Liver (tissue), 9 donors: Measurements from ENCODE around the gene MT1A. TPM values are rescaled to one million over a fixed set of nuclear protein-coding genes. Genes with fewer than 3 reads are reported as not detected.

ENCODE experiments used
- DNase-seq: peaks from one replicate; pipeline ENCODE4 v3.0.0-alpha.2; 2017; ENCODE audit warnings: low spot score
- H3K27ac ChIP-seq, 2 donors: one replicate each; pipeline ENCODE4 v1.7.0; 2013; ENCODE audit warnings: inconsistent platforms in 2 of 2, low read length in 2 of 2, control low read depth in 1 of 2, low read depth in 1 of 2, mild to moderate bottlenecking in 1 of 2
- H3K27me3 ChIP-seq, 4 donors: one replicate each; pipeline versions ENCODE4 v1.6.1 to v1.7.0; 2013; ENCODE audit warnings: low read length in 3 of 4, inconsistent platforms in 1 of 4, mild to moderate bottlenecking in 1 of 4, moderate library complexity in 1 of 4; ENCODE audit not compliant: control insufficient read depth in 4 of 4, insufficient read depth in 4 of 4
- H3K36me3 ChIP-seq, 4 donors: one replicate each; pipeline versions ENCODE4 v1.6.1 to v1.7.0; 2013; ENCODE audit warnings: low read length in 3 of 4, mild to moderate bottlenecking in 3 of 4, low read depth in 1 of 4, moderate library complexity in 1 of 4; ENCODE audit not compliant: control insufficient read depth in 4 of 4, insufficient read depth in 3 of 4
- H3K4me1 ChIP-seq, 4 donors: one replicate each; pipeline versions ENCODE4 v1.6.1 to v1.7.0; 2013; ENCODE audit warnings: low read length in 3 of 4, mild to moderate bottlenecking in 3 of 4, moderate library complexity in 1 of 4; ENCODE audit not compliant: control insufficient read depth in 4 of 4, insufficient read depth in 4 of 4
- H3K4me3 ChIP-seq, 3 donors: one replicate each; pipeline versions ENCODE4 v1.6.1 to v1.7.0; 2013; ENCODE audit warnings: low read length in 3 of 3, control low read depth in 1 of 3, low read depth in 1 of 3, mild to moderate bottlenecking in 1 of 3
- H3K9ac ChIP-seq, 2 donors: one replicate each; pipeline ENCODE4 v1.7.0; 2013; ENCODE audit warnings: low read length in 2 of 2, mild to moderate bottlenecking in 2 of 2, moderate library complexity in 2 of 2, control low read depth in 1 of 2, low read depth in 1 of 2
- H3K9me3 ChIP-seq, 4 donors: one replicate each; pipeline versions ENCODE4 v1.6.1 to v1.7.0; 2013; ENCODE audit warnings: low read length in 3 of 4; ENCODE audit not compliant: control insufficient read depth in 4 of 4
- ATF3 ChIP-seq: IDR thresholded peaks from 2 replicates; pipeline ENCODE4 v1.6.1; 2016; ENCODE audit warnings: antibody characterized with exemption
- CTCF ChIP-seq: fragments of 150-350 bp; IDR thresholded peaks from 2 replicates; pipeline ENCODE4 v1.5.1; 2017; ENCODE audit warnings: improper control_type of control experiment, low read depth, low read length; ENCODE audit not compliant: missing input control
- EGR1 ChIP-seq, 2 donors: IDR thresholded peaks; 2 replicates each; pipeline ENCODE4 v1.6.1; 2016 to 2018; ENCODE audit warnings: antibody characterized with exemption in 2 of 2, low read depth in 2 of 2
- FOXA1 ChIP-seq: IDR thresholded peaks from 2 replicates; pipeline ENCODE4 v1.6.1; 2016; ENCODE audit warnings: antibody characterized with exemption
- FOXA2 ChIP-seq: IDR thresholded peaks from 2 replicates; pipeline ENCODE4 v1.6.1; 2016; ENCODE audit warnings: antibody characterized with exemption
- GABPA ChIP-seq, 2 donors: IDR thresholded peaks in 1 of 2; conservative IDR thresholded peaks in 1 of 2; 2 replicates each; pipeline ENCODE4 v1.6.1; 2016; ENCODE audit warnings: antibody characterized with exemption in 2 of 2, mild to moderate bottlenecking in 1 of 2, moderate library complexity in 1 of 2
- HNF4A ChIP-seq, 2 donors: conservative IDR thresholded peaks; 2 replicates each; pipeline ENCODE4 v1.6.1; 2016; ENCODE audit warnings: antibody characterized with exemption in 2 of 2, mild to moderate bottlenecking in 2 of 2
- HNF4G ChIP-seq: IDR thresholded peaks from 2 replicates; pipeline ENCODE4 v1.6.1; 2016; ENCODE audit warnings: antibody characterized with exemption
- JUND ChIP-seq, 2 donors: IDR thresholded peaks; 2 replicates each; pipeline ENCODE4 v1.6.1; 2016; ENCODE audit warnings: antibody characterized with exemption in 2 of 2
- MAX ChIP-seq: IDR thresholded peaks from 2 replicates; pipeline ENCODE4 v1.6.1; 2016; ENCODE audit warnings: antibody characterized with exemption
- NR2F2 ChIP-seq: IDR thresholded peaks from 2 replicates; pipeline ENCODE4 v1.6.1; 2016; ENCODE audit warnings: antibody characterized with exemption
- RAD21 ChIP-seq, 2 donors: IDR thresholded peaks; 2 replicates each; pipeline ENCODE4 v1.6.1; 2016; ENCODE audit warnings: antibody characterized with exemption in 2 of 2, mild to moderate bottlenecking in 2 of 2
- REST ChIP-seq: IDR thresholded peaks from 2 replicates; pipeline ENCODE4 v1.6.1; 2016; ENCODE audit warnings: antibody characterized with exemption, mild to moderate bottlenecking
- RXRA ChIP-seq, 2 donors: IDR thresholded peaks; 2 replicates each; pipeline ENCODE4 v1.6.1; 2017 to 2018; ENCODE audit warnings: antibody characterized with exemption in 2 of 2, mild to moderate bottlenecking in 1 of 2
- SP1 ChIP-seq: IDR thresholded peaks from 2 replicates; pipeline ENCODE4 v1.6.1; 2018; ENCODE audit warnings: antibody characterized with exemption, mild to moderate bottlenecking
- TAF1 ChIP-seq: conservative IDR thresholded peaks from 2 replicates; pipeline ENCODE4 v1.6.1; 2016; ENCODE audit warnings: antibody characterized with exemption, mild to moderate bottlenecking
- YY1 ChIP-seq: IDR thresholded peaks from 2 replicates; pipeline ENCODE4 v1.6.1; 2016; ENCODE audit warnings: antibody characterized with exemption, mild to moderate bottlenecking
- ZBTB33 ChIP-seq: IDR thresholded peaks from 2 replicates; pipeline ENCODE4 v1.6.1; 2016; ENCODE audit warnings: antibody characterized with exemption
- WGBS: extraction: QIAGEN DNeasy Blood & Tissue Kit; methylation state at CpG from one replicate; pipeline ENCODE4 v1.1.7; 2013; 5-methylcytosine and 5-hydroxymethylcytosine counted together
- polyA plus RNA-seq, 2 donors: library from polyadenylated mRNA; stranded (reverse) in 1 of 2; unstranded in 1 of 2; fragments of 200-250 nt in 1 of 2; fragments of >200 nt in 1 of 2; fragmentation: Nextera tagmentation in 1 of 2; extraction: Ambion mirVana in 1 of 2; gene quantifications; one replicate each; pipeline versions ENCODE4 v1.2.1 to v1.2.3, GENCODE V29; 2013 to 2015
- total RNA-seq, 2 donors: library from RNA; depleted of rRNA; stranded (reverse); fragments of >200 nt; gene quantifications; one replicate each; pipeline ENCODE4 v1.2.3, GENCODE V29; 2014
- donor health status: healthy.
- donor health status: healthy.
- donor health status: healthy.
- donor health status: healthy.
- donor health status: healthy.

Gene MT1A
- total and polyA plus RNA-seq, 4 donors, result 10.1 to 511 (median 74.6) TPM

- Histone ChIP-seq H3K27me3 (no peaks in the 10 kb centered on the region), H3K4me3 (peak within 1 kb of the TSS; percentile 19 to 97 (median 85)), H3K4me1 (peaks cover 0 to 20% (median 10%) of the 10 kb centered on the region in 4 donors), H3K27ac (peak within 1 kb of the TSS; percentile 90 to 94), H3K9ac (peak within 1 kb of the TSS; percentile 31 to 78), H3K36me3 (no peaks in the 10 kb centered on the region), H3K9me3 (no peaks in the 10 kb centered on the region)
- TF ChIP-seq TAF1, result no peak
- no peak for TF ChIP-seq CTCF
- TF ChIP-seq NR2F2, result no peak
- no peak for TF ChIP-seq FOXA2
- no peak for TF ChIP-seq JUND (IDR thresholded peaks at IDR 0.05)
- TF ChIP-seq RXRA (IDR thresholded peaks at IDR 0.05), result peak; percentile 49 to 74
- TF ChIP-seq MAX, result peak; percentile 32
- TF ChIP-seq GABPA (IDR thresholded peaks at IDR 0.05 in 1 of 2, conservative IDR thresholded peaks at IDR 0.05 in 1 of 2), result no peak
- peak; percentile 59 to 73 for TF ChIP-seq HNF4A (conservative IDR thresholded peaks at IDR 0.05)
- peak; percentile 91 for TF ChIP-seq SP1
- no peak for TF ChIP-seq ATF3
- peak; percentile 21 for TF ChIP-seq REST
- no peak for TF ChIP-seq EGR1 (IDR thresholded peaks at IDR 0.05; ENCODE audit: low read depth in 2 of 2)
- TF ChIP-seq FOXA1, result no peak
- no peak for TF ChIP-seq HNF4G
- no peak for TF ChIP-seq RAD21 (IDR thresholded peaks at IDR 0.05)
- TF ChIP-seq ZBTB33, result no peak
- TF ChIP-seq YY1, result peak; percentile 29
- 15% methylated on average over 38 of the region's 38 CpGs for WGBS
- DNase-seq, result peak; percentile 77
These were observed 30.8 kb downstream of the MT1A start, which contains the start of gene MT1H for GRCh38 chr16:56669005-56669839. Gene MT1H, plus strand, starts transcription at chr16:56669814. Its CDS starts 71 bp downstream, at chr16:56669885.
